Keratinocyte (primary cell): ENCODE measurements around the gene TMBIM1.

Source experiments
- CTCF ChIP-seq, 3 experiments: IDR thresholded peaks in 1 of 3; conservative IDR thresholded peaks in 1 of 3; optimal IDR thresholded peaks in 1 of 3; 2 replicates in 2 of 3; 3 replicates in 1 of 3; pipeline versions ENCODE3 to v1.5.1; 2011; ENCODE audit warnings: low read length in 3 of 3, mild to moderate bottlenecking in 3 of 3, moderate library complexity in 2 of 3, control low read depth in 1 of 3, inconsistent platforms in 1 of 3; ENCODE audit not compliant: insufficient read depth in 2 of 3; ENCODE audit errors: extremely low read depth in 1 of 3
- EZH2 ChIP-seq: IDR thresholded peaks from one replicate; pipeline ENCODE4 v1.6.1; 2012; ENCODE audit warnings: inconsistent platforms, mild to moderate bottlenecking, low read length, moderate library complexity

GRCh38 chr2:218329826-218330593, 37.7 kb upstream of the TMBIM1 start:
- TF ChIP-seq CTCF (optimal IDR thresholded peaks at IDR 0.05 in 1 of 3, IDR thresholded peaks at IDR 0.05 in 1 of 3, conservative IDR thresholded peaks at IDR 0.05 in 1 of 3; ENCODE audit: extremely low read depth in 1 of 3, insufficient read depth in 2 of 3, low read length in 3 of 3) (no peak), EZH2 (no peak)
